Tongue (tissue), 2 donors: ENCODE results near the gene LRRC72. TPM values are rescaled to one million over a fixed set of nuclear protein-coding genes. Genes with fewer than 3 reads are reported as not detected.
"Not testable (repeated sequence)": the region's sequence is repeated elsewhere in the genome, so short reads cannot be mapped to it uniquely, and the experiment has no call there.

Source experiments
- DNase-seq: peaks from one replicate; pipeline ENCODE4 v3.0.0-alpha.2; 2015
- total RNA-seq: library from RNA; depleted of rRNA; stranded (reverse); fragments of >200 nt; gene quantifications from one replicate; pipeline ENCODE4 v1.2.3, GENCODE V29; 2014

The LRRC72 gene
- not detected for total RNA-seq

DNA sequence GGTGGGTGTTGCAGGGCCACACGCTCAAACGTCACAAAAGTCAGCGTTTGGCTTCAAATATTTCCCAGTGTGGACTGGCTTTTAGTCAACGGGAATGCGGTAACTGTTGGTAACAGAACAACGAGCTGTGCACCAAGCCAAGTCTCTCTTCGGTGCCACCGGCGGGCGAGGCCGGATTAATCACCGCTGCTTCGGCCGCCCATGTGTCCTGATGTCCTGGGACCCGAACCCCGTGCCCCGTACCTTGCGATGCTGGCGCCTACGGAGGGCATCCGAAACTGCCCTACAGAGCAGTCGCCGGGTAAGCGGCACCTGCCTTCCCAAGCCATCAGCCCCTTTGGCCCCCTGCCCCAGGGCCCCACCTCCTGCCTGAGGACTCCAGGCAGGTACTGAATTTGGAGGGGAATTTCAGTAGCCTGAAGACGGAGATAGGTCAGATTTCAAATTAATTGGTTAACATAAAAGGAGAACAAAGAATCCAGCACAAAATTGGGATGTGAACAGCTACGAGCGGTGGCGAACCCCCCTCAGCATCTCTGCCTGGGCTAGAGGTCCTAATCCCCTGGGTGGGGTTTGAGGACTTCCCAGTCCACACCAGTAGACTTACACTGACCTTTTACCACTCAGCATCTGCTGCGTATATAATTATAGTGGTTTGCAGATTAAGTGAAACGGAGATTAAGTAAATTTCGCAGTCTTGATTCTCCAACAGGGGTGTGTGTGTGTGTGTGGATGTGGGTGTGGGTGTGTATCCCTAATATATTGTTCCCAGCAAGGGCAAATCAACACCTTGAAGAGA is at the start of gene LRRC72:
TSS of gene LRRC72 (plus strand) at position 84 of the 799 bp plus-strand sequence. CDS start at position 212, 128 bp downstream.
- no peak for DNase-seq

- no peak for DNase-seq
These were observed 47.5 kb upstream of the LRRC72 start for GRCh38 chr7:16479161-16479560.

DNA sequence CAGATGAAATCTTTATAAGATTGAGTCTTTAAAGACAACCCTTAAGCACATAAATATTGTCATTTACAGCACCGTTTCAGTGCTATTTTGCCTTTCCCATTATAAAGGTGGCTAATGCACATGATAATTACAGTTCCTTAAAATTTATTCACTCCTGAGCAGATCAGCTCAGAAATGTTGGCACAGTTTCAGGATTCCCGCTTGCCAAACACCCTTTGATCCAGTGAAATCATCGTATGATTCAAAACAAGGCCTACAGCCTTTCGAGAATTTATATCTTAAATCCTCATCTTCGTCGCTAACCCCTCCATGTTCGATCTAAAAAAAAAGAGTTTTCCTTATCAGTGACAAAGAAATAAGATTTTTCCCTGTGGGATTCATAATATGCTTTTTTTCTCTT is 47.0 kb upstream of the LRRC72 start:
- DNase-seq, result no peak

DNA sequence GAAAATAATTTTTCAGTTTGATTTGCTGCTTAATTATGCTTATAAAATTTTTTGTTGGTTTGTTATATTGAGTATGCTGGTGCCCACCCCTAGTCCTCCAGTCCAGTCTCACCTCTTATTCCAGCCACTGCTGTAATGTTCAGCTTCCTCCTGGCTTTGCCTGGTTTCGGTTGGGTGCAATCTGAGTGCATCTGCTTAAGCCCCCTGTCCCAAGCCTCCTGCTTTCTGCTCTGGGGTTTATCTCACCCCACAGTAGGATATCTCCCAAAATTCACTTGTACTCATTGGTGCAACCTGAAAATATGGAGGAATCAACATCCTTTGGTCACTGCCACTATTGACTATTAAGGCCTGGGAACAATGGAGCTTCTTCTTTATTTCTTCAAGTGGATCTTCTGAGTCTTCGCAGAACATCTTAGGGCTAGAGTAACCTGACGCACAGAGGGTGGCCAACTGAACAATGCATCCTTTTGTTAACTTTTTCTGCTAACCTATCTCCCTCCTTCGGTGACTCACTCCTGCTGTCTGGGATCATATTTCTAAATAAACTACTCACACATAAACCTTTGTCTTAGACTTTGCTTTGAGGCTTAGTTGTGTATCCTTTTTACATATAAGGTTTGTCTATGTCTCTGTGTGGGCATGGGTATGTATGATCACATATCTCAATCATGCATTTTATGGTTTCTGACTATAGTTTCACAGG is 42.0 kb upstream of the LRRC72 start:
- no peak for DNase-seq

DNA sequence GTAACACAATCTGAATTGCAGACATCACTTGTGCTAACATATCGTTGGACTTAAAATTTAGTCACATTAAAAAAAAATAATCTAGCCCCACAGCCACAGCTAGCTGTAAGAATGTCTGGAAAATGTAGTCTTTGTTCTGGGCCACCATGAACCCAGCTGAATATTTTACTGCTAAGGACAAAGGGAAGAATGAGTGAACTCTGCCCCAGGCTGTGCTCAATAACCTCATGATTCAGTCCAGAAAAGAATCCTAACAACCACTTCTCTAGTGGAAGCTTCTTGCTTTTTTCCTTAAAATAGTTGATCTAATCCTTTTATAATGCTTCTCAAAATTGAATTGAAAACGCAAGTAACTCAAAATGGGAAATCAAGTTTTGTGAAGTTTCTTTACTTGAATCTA is 35.5 kb upstream of the LRRC72 start:
- no peak for DNase-seq

- DNase-seq, result no peak
These were observed 34.0 kb upstream of the LRRC72 start for GRCh38 chr7:16492513-16493062.

DNA sequence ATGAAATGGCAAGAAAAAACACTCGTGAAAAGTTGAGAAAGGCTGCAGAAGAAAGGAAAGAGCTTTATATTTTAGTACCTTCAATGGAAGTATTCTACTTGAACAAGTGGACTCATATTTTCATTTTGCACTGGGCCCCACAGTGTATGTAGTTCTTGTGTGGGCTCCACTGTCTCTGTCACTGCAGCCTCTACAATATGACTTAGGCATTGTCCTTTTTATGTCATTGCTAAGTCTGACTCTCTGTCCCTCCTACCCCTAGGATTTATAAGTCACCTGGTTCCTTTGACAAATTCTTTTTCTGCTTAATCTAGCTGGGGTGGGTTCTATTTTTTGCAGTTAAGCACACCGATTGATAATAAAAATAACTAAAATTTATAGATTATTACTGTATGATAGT is 33.4 kb upstream of the LRRC72 start:
- no peak for DNase-seq

DNA sequence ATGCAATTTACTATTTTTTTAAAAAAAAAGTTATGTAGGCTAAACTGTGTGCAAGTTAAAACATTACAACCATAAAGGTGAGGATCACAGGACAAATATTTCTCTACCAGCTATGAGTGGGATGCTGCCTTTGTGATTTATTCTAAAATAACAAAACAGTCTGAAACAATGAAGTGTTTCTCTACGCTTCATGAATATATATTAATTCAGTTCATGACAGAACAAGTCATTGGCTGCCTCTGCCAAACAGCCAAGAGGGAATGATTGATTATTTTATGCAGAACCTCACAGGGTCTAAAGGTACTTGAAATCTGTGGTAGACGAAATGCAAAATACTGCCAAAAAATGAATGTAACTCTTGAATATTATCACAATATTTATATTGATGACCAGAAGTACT is 32.1 kb upstream of the LRRC72 start:
- DNase-seq, result no peak

DNA sequence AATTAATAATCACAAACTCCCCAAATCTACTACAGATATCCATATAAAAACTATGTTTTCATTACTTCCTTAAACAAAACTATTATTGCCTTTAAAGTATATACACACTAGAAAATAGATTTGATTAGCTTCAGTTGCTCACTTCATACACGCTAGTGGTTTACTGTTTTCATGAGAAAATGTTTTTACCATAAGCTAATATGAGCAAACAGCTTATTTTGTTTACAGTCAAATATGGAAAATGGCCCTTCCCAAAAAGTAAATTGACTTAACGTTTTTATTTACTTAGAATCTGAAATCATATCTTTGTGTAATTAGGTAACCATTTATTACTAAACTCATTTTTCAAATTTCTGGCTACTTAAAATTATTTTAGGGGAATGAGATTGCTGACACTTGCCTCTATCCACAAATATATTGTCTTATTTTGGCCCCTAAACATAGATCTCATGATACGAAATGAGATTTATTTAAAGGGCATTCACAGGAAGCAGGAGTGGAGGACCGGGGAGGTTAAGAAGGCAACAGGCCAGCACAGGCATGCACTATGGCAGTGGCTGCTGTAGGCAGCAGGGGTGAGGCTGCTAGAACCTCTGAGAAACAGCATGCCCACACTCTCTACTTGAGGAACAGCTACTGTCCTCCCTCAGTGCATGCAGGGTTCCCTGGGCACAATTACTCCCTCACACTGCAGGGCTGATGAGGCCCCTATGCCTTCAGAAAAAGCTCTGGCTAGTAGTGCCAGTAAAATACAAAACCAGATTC is 31.5 kb upstream of the LRRC72 start:
- no peak for DNase-seq

- DNase-seq, result no peak
These were observed 28.5 kb upstream of the LRRC72 start for GRCh38 chr7:16498122-16498521.

DNA sequence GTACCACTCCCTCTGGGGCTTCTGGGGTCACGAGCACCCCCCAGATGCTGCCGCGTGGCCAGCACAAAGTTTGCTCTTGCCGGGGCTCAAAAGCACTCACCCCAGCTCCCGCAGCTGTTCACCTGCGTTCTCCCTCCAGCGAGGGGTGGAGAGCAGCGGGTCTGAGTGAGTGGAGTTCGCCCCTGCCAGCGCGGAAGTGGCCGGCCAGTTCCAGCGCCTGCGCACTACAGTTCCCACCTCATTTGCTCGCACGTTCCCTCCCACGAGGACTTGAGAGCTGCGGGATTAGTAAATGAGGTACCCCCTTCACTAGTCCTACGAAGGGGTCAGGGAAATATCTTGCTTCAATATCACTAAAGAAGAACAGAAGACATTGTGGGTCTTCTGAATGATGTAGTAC is 24.3 kb upstream of the LRRC72 start:
- DNase-seq, result no peak

DNA sequence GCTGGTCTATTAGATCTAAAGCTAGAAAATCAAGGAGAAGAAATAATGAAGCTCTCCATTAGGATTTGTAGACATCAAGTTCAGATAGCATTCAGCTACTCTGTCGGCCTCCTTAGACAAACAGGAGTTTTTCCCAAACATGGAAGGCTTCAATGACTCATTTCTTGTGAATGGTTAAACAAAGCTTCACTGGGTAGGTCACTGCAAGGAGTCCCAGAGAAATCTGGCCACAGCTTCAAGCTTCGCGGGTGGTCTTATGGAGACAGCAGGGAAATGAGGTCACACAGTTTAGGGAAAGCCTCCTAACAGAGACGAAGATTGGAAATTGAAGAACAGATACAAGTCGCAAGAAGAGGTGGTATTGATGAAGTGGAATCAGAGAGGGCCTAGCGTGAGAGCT is 22.6 kb upstream of the LRRC72 start:
- DNase-seq, result no peak

GRCh38 chr7:16506422-16506821 is 20.2 kb upstream of the LRRC72 start:
- not testable (repeated sequence) for DNase-seq

GRCh38 chr7:16509829-16510228 is 16.8 kb upstream of the LRRC72 start:
- DNase-seq, result no peak

- DNase-seq, result no peak
These were observed 15.3 kb upstream of the LRRC72 start for GRCh38 chr7:16511314-16511713.

- no peak for DNase-seq
These were observed 14.5 kb upstream of the LRRC72 start for GRCh38 chr7:16512097-16512496.

DNA sequence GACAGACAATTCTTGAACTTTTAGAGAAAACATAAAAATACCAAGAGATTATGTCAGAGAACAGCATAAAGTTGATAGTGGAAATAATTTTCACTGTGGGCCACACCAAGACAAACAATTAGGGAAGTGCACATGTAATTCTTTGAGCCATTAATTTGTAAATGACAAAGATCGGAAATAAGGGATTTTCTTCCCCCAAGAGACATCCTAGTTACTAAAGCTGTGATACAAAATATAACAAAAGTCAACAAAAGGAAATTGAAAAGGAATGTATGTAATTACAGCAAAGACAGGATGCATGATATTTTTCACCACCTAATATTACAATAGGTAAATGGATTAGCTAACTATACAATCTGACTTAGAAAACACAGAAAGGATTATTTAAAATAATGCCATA is 12.4 kb upstream of the LRRC72 start:
- DNase-seq, result peak; percentile 17

DNA sequence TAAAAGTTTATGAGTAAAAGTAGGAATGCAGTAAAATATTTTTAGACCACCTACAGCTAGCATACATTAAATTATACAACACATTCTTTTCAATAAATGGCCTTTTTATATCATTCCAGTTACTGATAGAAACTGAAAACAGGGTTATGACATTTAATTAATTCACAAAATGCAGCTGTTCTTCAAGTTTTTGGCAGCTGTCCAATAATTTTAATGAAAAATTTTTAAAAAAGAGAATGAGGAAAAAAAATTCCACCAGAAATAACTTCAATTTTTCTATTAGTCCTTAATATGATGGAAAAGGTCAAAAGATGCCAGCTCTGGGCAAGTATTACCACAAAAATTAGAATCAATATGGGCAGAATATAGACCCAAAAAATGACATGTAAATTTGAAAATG is 11.9 kb upstream of the LRRC72 start:
- DNase-seq, result no peak

DNA sequence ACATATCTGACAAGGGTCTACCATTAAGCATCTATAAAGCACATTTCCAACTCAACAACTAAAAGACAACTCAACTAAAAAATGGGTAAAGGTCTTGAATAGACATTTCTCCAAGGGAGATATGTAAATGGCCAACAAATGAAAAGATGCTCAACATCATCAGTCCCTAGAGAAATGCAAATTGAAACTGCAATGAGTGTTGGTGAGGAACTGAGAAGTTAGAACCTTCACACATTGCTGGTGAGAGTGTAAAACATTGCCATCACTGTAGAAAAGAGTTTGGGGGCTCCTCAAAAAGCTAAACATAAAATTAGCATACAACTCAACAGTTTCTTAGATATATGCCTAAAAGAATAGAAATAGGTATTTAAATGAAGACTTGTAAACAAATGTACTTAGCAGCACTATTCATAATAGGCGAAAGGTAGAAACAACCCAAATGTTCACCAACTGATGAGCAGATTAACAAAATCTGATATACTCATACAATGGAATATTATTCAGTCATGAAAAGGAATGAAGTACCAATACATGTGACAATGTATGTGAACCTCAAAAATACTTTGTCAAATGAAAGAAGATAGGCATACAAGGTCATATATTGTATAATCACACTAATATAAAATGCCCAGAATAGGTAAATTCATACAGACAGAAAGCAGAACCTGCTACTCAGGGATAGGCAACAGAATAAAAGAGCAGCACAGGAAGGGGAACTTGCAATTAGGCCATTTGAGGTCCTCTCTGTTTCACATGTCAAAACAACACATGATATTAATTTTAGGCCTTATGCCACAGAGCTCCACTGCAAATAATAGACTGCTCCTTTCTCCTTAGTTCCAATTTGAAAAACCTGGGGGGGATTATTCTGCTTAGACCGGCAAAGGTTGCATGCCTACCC is 10.6 kb upstream of the LRRC72 start:
- DNase-seq, result no peak

DNA sequence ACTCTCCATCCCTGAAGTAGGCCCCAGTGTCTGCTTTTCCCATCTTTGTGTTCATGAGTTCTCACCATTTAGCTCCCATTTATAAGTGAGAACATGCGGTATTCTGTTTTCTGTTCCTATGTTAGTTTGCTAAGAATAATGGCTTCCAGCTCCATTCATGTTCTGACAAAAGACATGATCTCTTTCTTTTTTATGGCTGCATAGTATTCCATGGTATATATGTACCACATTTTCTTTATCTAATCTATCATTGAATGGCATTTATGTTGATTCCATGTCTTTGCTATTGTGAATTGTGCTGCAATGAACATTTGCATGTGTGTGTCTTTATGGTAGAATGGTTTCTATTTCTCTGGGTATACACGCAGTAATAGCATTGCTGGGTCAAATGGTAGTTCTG is 6.6 kb upstream of the LRRC72 start:
- not testable (repeated sequence) for DNase-seq

GRCh38 chr7:16524332-16524731 is 2.3 kb upstream of the LRRC72 start:
- peak; percentile 53 for DNase-seq

- DNase-seq, result no peak
These were observed 1.9 kb downstream of the LRRC72 start for GRCh38 chr7:16528520-16528919.
